GM18507 (cell line): ENCODE results near the gene PID1.

ENCODE experiments used
- DNase-seq: peaks from one replicate; pipeline ENCODE4 v3.0.0; 2011; ENCODE audit warnings: low read depth; ENCODE audit not compliant: insufficient read length; ENCODE audit errors: extremely low spot score
- FAIRE-seq: peaks from 2 replicates; lab custom pipeline; 2011; peaks lifted over from hg19 to GRCh38; lab: Jason Lieb, UNC

Gene PID1

DNA sequence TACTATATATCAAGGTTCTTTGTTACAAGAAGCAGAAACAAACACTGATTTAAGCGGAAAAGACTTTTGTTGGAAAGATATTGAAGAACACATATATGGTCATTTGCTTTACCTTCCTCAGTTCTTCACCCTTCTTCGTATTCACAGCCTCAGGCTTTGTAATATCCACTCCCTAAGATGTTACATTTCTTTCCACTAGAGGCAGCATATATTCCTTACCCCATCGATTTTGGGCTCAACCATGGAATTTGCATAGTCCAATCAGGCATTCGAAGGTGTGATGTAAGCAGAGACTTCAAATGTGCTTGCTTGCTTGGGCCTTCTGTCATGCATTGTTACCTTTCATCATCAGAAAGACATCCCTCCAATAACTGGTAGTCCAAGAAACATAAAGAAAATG, 287.4 kb downstream of the PID1 start:
- FAIRE-seq: no peak

DNA sequence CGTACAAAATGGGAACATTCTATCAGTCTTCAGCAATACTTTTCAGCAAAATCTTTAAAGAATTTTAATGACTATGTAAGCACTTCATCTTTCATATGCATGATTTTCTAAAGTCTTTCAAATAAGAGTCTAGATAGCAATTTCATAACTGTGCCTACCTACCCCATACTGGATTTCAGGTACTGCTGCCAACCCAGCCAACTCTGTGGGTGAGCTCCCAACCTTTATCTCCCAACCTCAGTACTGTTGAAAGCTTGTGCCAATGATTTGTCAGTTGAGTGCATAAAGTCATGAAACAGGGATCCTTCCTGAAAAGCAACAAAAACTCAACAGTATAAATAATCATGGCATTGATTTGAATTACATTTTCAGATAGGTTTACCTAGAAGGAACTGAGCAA, 296.9 kb downstream of the PID1 start:
- FAIRE-seq (no peak), DNase-seq (no peak)

More for the DNA sequence above, 287.4 kb downstream of the PID1 start:
- DNase-seq: no peak
